ENCODE results near the gene SUGP1.

SUGP1 gene

DNA sequence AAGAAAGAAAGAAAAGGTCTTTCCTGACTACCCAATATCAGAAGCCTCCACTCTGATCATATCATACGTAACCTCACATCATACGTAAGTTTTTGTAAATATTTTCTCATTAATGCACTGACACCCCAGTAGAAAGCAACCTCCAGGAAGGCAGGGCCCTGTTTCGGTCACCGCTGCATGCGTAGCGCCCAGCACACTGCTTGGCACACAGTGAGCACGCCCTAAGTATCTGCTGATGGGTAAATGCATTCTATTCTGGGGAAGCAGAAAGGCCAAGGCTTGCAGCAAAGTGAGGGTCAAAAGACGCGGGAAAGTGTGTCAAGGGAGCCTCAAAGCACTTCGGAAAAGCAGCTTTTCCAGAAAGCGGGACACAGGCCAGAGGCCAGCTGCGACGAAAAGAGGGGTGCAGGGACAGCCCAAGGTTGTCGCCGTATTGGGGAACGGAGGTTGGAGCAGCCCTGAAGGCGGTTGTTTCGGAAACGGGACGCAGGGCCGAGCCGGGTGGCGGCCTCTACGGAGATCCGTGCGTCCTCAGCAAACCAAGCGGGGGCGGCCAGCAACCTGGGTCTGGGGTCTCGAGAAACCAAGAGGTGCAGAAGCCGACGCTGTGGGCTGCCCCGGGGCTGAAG is 463 bp downstream of the SUGP1 start:
- TF ChIP-seq CTCF (IDR thresholded peaks at IDR 0.05; ENCODE audit: low read length) (no peak), EZH2 (IDR thresholded peaks at IDR 0.05; ENCODE audit: borderline replicate concordance, low read length) (no peak)
- peaks cover 49% of the 10 kb centered on the region for H3K79me2 ChIP-seq (ENCODE audit: insufficient read depth, low read length)

DNA sequence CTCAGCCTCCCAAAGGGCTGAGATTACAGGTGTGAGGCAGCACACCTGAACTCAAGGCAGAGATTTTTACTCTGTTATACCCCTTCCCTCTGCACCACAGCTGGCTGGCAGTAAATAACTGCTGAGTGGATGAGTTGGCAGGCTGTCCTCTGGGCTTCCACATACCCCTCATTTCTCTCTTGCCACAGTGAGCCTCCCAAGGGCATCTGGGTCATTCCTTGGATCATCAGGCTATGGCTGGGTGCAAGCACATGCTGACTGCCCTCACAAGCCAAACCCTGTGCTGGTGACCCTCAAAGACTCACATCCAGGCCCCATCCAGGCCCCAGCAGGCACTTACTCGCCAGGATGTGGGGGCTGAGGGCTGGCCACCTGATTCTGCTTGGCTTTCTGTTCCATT is 4.2 kb downstream of the SUGP1 start:
- TF ChIP-seq CTCF (IDR thresholded peaks at IDR 0.05; ENCODE audit: low read length) (no peak), EZH2 (IDR thresholded peaks at IDR 0.05; ENCODE audit: borderline replicate concordance, low read length) (no peak)
- no peak overlapping the region for H3K27ac ChIP-seq (ENCODE audit: low read depth, low read length, poor library complexity, severe bottlenecking)
- no peaks in the 10 kb centered on the region for H4K20me1 ChIP-seq (ENCODE audit: insufficient read depth, low read length)
- peaks cover 41% of the 10 kb centered on the region for H3K36me3 ChIP-seq (ENCODE audit: insufficient read depth, low read length)
- H3K4me3 ChIP-seq (ENCODE audit: low read depth, low read length, poor library complexity, severe bottlenecking), result no peak overlapping the region
- no peak overlapping the region for H3K9ac ChIP-seq (ENCODE audit: low read length)
- H2AFZ ChIP-seq (ENCODE audit: low read length), result no peak overlapping the region
- H3K79me2 ChIP-seq (ENCODE audit: insufficient read depth, low read length), result peaks cover 21% of the 10 kb centered on the region
- no peak overlapping the region for H3K4me2 ChIP-seq (ENCODE audit: low read length)
- H3K9me2 ChIP-seq (ENCODE audit: low read depth, low read length), result no peaks in the 10 kb centered on the region
- no peaks in the 10 kb centered on the region for H3K9me3 ChIP-seq (ENCODE audit: low read length)
- no peaks in the 10 kb centered on the region for H3K27me3 ChIP-seq (ENCODE audit: insufficient read depth, low read length)
- H3K4me1 ChIP-seq (ENCODE audit: insufficient read depth, low read length, severe bottlenecking), result peaks cover 16% of the 10 kb centered on the region
- no peaks in the 10 kb centered on the region for H3F3A ChIP-seq (ENCODE audit: insufficient read depth, low read length)

More for the DNA sequence above, 463 bp downstream of the SUGP1 start:
- no peaks in the 10 kb centered on the region for H3F3A ChIP-seq (ENCODE audit: insufficient read depth, low read length)
- peak overlapping the region; percentile 87 for H3K4me2 ChIP-seq (ENCODE audit: low read length)
- peak overlapping the region; percentile 86 for H3K4me3 ChIP-seq (ENCODE audit: low read depth, low read length, poor library complexity, severe bottlenecking)
- H2AFZ ChIP-seq (ENCODE audit: low read length), result no peak overlapping the region
- no peaks in the 10 kb centered on the region for H3K9me3 ChIP-seq (ENCODE audit: low read length)
- H3K36me3 ChIP-seq (ENCODE audit: insufficient read depth, low read length), result peaks cover 36% of the 10 kb centered on the region
- peak overlapping the region; percentile 83 for H3K9ac ChIP-seq (ENCODE audit: low read length)
- H3K27ac ChIP-seq (ENCODE audit: low read depth, low read length, poor library complexity, severe bottlenecking), result peak overlapping the region; percentile 75
- peaks cover 28% of the 10 kb centered on the region for H3K4me1 ChIP-seq (ENCODE audit: insufficient read depth, low read length, severe bottlenecking)
- no peaks in the 10 kb centered on the region for H4K20me1 ChIP-seq (ENCODE audit: insufficient read depth, low read length)
- no peaks in the 10 kb centered on the region for H3K9me2 ChIP-seq (ENCODE audit: low read depth, low read length)
- no peaks in the 10 kb centered on the region for H3K27me3 ChIP-seq (ENCODE audit: insufficient read depth, low read length)

DNA sequence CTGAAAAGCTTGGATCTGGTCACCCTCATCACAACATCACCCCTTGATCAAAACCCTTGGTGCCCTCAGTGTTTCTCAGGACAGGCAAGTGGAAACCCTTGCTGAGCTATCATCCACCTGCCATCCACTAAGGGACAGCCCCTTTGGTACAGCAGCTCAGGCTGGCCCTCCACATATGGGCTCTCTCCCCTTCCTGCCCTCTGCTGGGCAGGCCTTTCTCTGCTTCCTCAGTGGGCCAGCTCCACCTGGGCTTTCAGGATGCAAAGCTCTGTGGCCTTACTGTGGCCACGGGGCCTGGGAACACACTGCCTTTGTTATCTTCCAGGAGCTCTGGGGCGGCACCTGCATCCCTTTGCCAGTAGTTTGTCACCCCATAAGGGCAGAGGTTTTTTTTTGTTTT is 4.9 kb downstream of the SUGP1 start:
- TF ChIP-seq EZH2 (IDR thresholded peaks at IDR 0.05; ENCODE audit: borderline replicate concordance, low read length) (no peak), CTCF (IDR thresholded peaks at IDR 0.05; ENCODE audit: low read length) (no peak)
- H4K20me1 ChIP-seq (ENCODE audit: insufficient read depth, low read length), result no peaks in the 10 kb centered on the region
- no peaks in the 10 kb centered on the region for H3K9me3 ChIP-seq (ENCODE audit: low read length)
- peaks cover 16% of the 10 kb centered on the region for H3K4me1 ChIP-seq (ENCODE audit: insufficient read depth, low read length, severe bottlenecking)
- H2AFZ ChIP-seq (ENCODE audit: low read length), result no peak overlapping the region
- H3K4me3 ChIP-seq (ENCODE audit: low read depth, low read length, poor library complexity, severe bottlenecking), result no peak overlapping the region
- H3K27me3 ChIP-seq (ENCODE audit: insufficient read depth, low read length), result no peaks in the 10 kb centered on the region
- H3K9ac ChIP-seq (ENCODE audit: low read length), result no peak overlapping the region
- H3K79me2 ChIP-seq (ENCODE audit: insufficient read depth, low read length), result peaks cover 19% of the 10 kb centered on the region
- peaks cover 44% of the 10 kb centered on the region for H3K36me3 ChIP-seq (ENCODE audit: insufficient read depth, low read length)
- H3K27ac ChIP-seq (ENCODE audit: low read depth, low read length, poor library complexity, severe bottlenecking), result no peak overlapping the region
- H3K9me2 ChIP-seq (ENCODE audit: low read depth, low read length), result no peaks in the 10 kb centered on the region
- no peaks in the 10 kb centered on the region for H3F3A ChIP-seq (ENCODE audit: insufficient read depth, low read length)
- H3K4me2 ChIP-seq (ENCODE audit: low read length), result no peak overlapping the region

Data from OCI-LY1 (cell line).